LNCaP clone FGC (cell line): ENCODE measurements around the gene SORCS2.
A peak's percentile ranks its signal among the peaks of the same experiment; 100 is the strongest.

ENCODE experiments used
- DNase-seq: peaks from one replicate; pipeline ENCODE4 v3.0.0-alpha.2; 2011; ENCODE audit warnings: low read depth
- H3K4me3 ChIP-seq: 2 replicates; pipeline ENCODE4 v1.5.1; 2011; ENCODE audit warnings: mild to moderate bottlenecking, low read depth, low read length, control low read depth
- TF ChIP-seq, protein P1 (sequence below): IDR thresholded peaks from 2 replicates; pipeline ENCODE4 v1.5.1; 2012; ENCODE audit warnings: mild to moderate bottlenecking; ENCODE audit not compliant: control insufficient read depth, insufficient read depth; ENCODE audit errors: extremely low read depth

SORCS2 gene

DNA sequence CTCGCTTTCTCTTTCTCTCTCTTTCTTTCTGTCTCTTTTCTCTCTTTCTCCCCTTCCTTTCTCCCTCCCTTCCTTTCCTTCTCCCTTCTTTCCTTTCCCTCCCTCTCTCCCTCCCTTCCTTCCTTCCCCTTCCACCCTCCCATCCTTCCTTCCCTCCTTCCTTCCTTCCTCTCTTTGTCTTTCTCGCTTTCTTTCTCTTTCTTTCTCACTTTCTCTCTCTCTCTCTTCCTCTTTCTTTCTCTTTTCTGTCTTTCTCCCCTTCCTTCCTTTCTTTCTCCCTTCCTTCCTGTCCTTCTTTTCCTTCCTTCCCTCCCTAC lies 2.1 kb upstream of the SORCS2 start:
- DNase-seq = no peak
- no peak overlapping the region for H3K4me3 ChIP-seq
- TF ChIP-seq, protein P1, sequence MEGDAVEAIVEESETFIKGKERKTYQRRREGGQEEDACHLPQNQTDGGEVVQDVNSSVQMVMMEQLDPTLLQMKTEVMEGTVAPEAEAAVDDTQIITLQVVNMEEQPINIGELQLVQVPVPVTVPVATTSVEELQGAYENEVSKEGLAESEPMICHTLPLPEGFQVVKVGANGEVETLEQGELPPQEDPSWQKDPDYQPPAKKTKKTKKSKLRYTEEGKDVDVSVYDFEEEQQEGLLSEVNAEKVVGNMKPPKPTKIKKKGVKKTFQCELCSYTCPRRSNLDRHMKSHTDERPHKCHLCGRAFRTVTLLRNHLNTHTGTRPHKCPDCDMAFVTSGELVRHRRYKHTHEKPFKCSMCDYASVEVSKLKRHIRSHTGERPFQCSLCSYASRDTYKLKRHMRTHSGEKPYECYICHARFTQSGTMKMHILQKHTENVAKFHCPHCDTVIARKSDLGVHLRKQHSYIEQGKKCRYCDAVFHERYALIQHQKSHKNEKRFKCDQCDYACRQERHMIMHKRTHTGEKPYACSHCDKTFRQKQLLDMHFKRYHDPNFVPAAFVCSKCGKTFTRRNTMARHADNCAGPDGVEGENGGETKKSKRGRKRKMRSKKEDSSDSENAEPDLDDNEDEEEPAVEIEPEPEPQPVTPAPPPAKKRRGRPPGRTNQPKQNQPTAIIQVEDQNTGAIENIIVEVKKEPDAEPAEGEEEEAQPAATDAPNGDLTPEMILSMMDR = no peak

- no peak for DNase-seq
- TF ChIP-seq, protein P1 = no peak
- no peak overlapping the region for H3K4me3 ChIP-seq
These were observed 1.4 kb upstream of the SORCS2 start for GRCh38 chr4:7190691-7191545.

DNA sequence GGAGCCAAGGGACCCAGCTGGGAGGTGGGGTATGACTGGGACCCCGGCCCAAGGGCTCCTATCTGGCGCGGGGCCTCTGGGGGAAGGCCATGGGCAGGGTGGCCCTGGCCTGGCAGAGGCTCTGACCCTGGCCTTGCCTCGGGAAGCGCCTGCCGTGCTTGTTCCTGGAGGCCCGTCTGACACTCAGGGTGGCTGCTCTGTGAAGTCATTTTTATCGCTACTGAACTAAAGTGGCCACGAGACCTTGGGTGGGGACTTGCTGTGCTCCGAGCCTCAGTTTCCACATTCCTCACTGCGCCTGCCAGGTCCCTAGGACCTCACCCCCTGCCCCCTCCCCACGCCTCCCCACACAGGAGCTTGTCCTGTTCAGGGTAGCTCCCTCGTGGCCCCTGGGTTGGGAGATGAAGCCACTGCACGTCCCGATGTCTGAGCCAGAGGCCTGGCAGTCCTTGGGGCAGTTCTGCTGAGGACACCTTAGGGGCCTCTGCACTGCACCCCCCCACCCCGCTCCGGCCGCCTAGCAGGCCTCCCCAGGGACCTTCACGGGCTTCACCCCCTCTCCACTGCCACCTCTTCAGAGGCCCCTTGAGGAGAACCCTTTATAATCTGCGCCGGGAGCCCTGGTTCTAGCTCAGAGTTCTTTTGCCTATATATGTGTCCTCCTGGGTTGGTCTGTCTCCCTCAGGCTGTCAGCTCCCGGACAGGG lies 639 bp upstream of the SORCS2 start:
- TF ChIP-seq, protein P1 = no peak
- no peak overlapping the region for H3K4me3 ChIP-seq
- DNase-seq = no peak

GRCh38 chr4:7193030-7193958 lies 956 bp downstream of the SORCS2 start:
- TF ChIP-seq, protein P1 = no peak
- no peak overlapping the region for H3K4me3 ChIP-seq
- DNase-seq = no peak

DNA sequence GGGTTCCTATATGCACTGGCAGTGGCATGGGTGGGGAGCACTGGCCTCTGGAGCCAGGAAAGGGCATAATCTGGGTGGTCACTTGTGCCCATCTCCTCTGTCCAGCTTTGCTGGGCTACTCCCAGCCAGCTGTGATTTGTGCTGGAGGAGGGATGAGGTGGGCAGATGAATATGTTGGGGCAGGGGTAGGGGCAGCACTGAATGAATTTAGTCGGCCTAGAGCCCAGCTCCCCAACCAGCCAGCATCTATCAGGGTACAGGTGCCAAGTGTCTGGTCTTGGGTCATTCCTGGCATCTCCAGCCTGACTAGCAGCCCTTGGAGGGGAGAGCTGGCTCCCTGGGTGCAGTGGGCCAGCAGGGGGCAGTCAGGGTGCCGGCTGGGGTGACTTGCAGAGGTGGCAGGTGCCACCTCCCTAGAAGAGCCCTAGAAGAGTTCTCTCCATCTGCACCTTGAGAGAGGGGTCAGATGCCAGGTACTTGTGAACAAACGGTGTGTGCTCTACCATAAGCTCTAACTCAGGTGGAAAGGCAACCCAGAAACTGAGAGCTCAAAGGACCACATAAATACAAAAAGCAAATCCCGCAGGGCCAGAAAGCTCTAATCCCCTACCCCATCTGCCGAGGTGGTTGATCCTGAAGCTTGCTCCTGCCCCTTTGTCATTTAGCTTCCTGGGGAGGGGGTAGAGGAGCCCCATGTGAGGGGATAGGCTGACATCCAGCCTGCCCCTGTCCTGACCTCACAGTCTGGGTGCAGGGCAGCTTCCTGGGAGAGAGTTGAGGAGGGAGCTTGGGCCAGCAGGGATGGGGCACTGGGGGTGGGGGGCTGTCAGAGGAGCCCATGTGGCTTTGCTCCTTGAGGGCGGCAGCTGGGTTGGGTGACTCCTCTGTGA lies 2.2 kb downstream of the SORCS2 start:
- H3K4me3 ChIP-seq = no peak overlapping the region
- no peak for DNase-seq
- TF ChIP-seq, protein P1 = peak; percentile 35

DNA sequence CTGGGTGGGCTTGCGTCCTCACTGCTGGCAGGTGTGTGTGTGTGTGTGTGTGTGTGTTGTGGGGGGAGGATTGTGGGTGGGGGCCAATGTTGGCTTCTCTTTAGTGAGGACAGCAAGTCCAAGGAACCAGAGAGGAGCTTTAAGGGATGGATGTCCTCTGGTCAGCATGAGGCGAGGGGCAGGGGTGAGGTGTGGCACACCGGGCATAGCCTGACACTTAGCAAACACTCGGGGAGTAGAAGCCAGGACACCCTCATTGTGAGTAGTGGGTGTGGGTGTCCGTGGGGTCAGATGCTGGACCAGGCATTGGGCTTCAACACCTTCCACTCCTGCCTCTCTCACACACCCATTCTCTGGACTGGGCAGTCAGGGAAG lies 2.8 kb downstream of the SORCS2 start:
- DNase-seq = no peak
- TF ChIP-seq, protein P1 = no peak
- no peak overlapping the region for H3K4me3 ChIP-seq
